HepG2 (cell line): ENCODE measurements around the gene PLCB1. TPM values are rescaled to one million over a fixed set of nuclear protein-coding genes. Genes with fewer than 3 reads are reported as not detected.

ENCODE experiments used
- ATAC-seq: fragments of 200-7000 bp; cut with Tn5 transposase; 3 replicates; pipeline ENCODE4 v1.9.1; 2020; ENCODE audit warnings: mild to moderate bottlenecking, moderate library complexity
- BruUV-seq: library from RNA; stranded (reverse); fragments of 400-500 nt; replicated peaks from 2 replicates; lab custom pipeline; 2021; lab: Mats Ljungman, UMichigan
- CTCF ChIA-PET: fragments of 300-600 bp; formaldehyde crosslinking; extraction: SDS; loops from one replicate; lab custom pipeline; 2021; ENCODE audit warnings: low total read pairs, inconsistent platforms, low intra/inter-chr PET ratio; lab: Yijun Ruan, JAX
- POLR2A ChIA-PET: fragments of 350-600 bp; sonication (Branson Sonifier 250); formaldehyde crosslinking; loops from one replicate; lab custom pipeline; 2020; ENCODE audit warnings: antibody characterized with exemption, inconsistent platforms; lab: Yijun Ruan, JAX
- DNase-seq: peaks from one replicate; pipeline ENCODE4 v3.0.0-alpha.2; 2015; ENCODE audit warnings: low spot score
- FAIRE-seq: peaks from 3 replicates; lab custom pipeline; 2011; peaks lifted over from hg19 to GRCh38; lab: Jason Lieb, UNC
- H2AFZ ChIP-seq: one replicate; pipeline ENCODE4 v1.6.1; 2011; ENCODE audit warnings: low read length, inconsistent platforms
- H3K27ac ChIP-seq: fragments of 300-600 bp; 3 replicates; pipeline ENCODE4 v1.8.0; 2011; ENCODE audit warnings: mixed run types, mild to moderate bottlenecking, mixed read lengths, low read length, inconsistent platforms; ENCODE audit not compliant: insufficient read depth; ENCODE audit errors: extremely low read length
- H3K27me3 ChIP-seq, 2 experiments: fragments of 200-600 bp in 1 of 2; 2 replicates in 1 of 2; 3 replicates in 1 of 2; pipeline versions ENCODE4 v1.6.0 to v1.8.0; 2011; ENCODE audit warnings: low read length in 2 of 2, mild to moderate bottlenecking in 2 of 2, moderate library complexity in 2 of 2, inconsistent platforms in 1 of 2; ENCODE audit not compliant: insufficient read depth in 2 of 2, control insufficient read depth in 1 of 2
- H3K36me3 ChIP-seq, 2 experiments: fragments of 200-600 bp in 1 of 2; replicated peaks in 1 of 2; 2 replicates in 1 of 2; 3 replicates in 1 of 2; pipeline versions ENCODE4 v1.5.1 to v1.8.0; 2011; ENCODE audit warnings: low read length in 2 of 2, inconsistent platforms in 1 of 2; ENCODE audit not compliant: insufficient read depth in 2 of 2, control insufficient read depth in 1 of 2
- H3K4me1 ChIP-seq: 2 replicates; pipeline ENCODE4 v1.5.1; 2012; ENCODE audit warnings: low read length, inconsistent platforms; ENCODE audit not compliant: insufficient read depth
- H3K4me2 ChIP-seq: 2 replicates; pipeline ENCODE4 v1.6.0; 2011; ENCODE audit warnings: low read depth, low read length, inconsistent platforms
- H3K4me3 ChIP-seq, 3 experiments: fragments of 200-600 bp in 1 of 3; sonication (generic), shearing (Covaris generic) in 1 of 3; replicated peaks in 1 of 3; 2 replicates each; pipeline ENCODE4 v1.5.1; 2011 to 2016; ENCODE audit warnings: low read length in 3 of 3, inconsistent platforms in 2 of 3, low read depth in 2 of 3, mild to moderate bottlenecking in 2 of 3, control low read depth in 1 of 3, mixed read lengths in 1 of 3; ENCODE audit not compliant: insufficient read depth in 1 of 3
- H3K79me2 ChIP-seq: one replicate; pipeline ENCODE4 v1.6.1; 2011; ENCODE audit warnings: low read length, inconsistent platforms; ENCODE audit not compliant: insufficient read depth
- H3K9ac ChIP-seq: 2 replicates; pipeline ENCODE4 v1.6.0; 2011; ENCODE audit warnings: mild to moderate bottlenecking, low read depth, low read length, inconsistent platforms; ENCODE audit not compliant: insufficient read depth
- H3K9me3 ChIP-seq: 2 replicates; pipeline ENCODE4 v1.5.1; 2012; ENCODE audit warnings: mild to moderate bottlenecking, low read length
- H4K20me1 ChIP-seq: 2 replicates; pipeline ENCODE4 v1.6.0; 2011; ENCODE audit warnings: inconsistent platforms, mild to moderate bottlenecking, low read length, moderate library complexity; ENCODE audit not compliant: insufficient read depth
- KLF12 ChIP-seq: sonication (generic); formaldehyde crosslinking; IDR thresholded peaks from 2 replicates; pipeline ENCODE4 v1.4.0; 2020; ENCODE audit warnings: missing genetic modification reagents, borderline replicate concordance
- NR2F6 ChIP-seq, 2 experiments: IDR thresholded peaks; 2 replicates each; pipeline ENCODE4 v1.6.1; 2016; ENCODE audit warnings: antibody characterized with exemption in 1 of 2, mild to moderate bottlenecking in 1 of 2
- RNF2 ChIP-seq: fragments of 450-650 bp; conservative IDR thresholded peaks from 2 replicates; pipeline ENCODE4 v1.6.1; 2016; ENCODE audit warnings: low read depth
- TGIF2 ChIP-seq: IDR thresholded peaks from 2 replicates; pipeline ENCODE4 v1.6.1; 2016; ENCODE audit warnings: control low read depth, missing compliant biosample characterization
- ZNF382 ChIP-seq: sonication (generic); formaldehyde crosslinking; IDR thresholded peaks from 2 replicates; pipeline ENCODE4 v1.5.0; 2020; ENCODE audit warnings: missing genetic modification reagents, mild to moderate bottlenecking, borderline replicate concordance
- ZNF646 ChIP-seq: sonication (generic); formaldehyde crosslinking; IDR thresholded peaks from 2 replicates; pipeline ENCODE4 v1.9.0; 2021; ENCODE audit warnings: mild to moderate bottlenecking, missing genetic modification reagents
- WGBS: methylation state at CpG from one replicate; pipeline ENCODE4 v1.1.6; 2017; ENCODE audit warnings: low lambda C conversion rate; 5-methylcytosine and 5-hydroxymethylcytosine counted together
- in situ Hi-C: cut with HindIII; loops from 2 replicates; pipeline ENCODE4 v1.10.0; 2017; ENCODE audit warnings: low pct_unique_long_range_greater_than_20kb; ENCODE audit not compliant: extremely low pct_ligation_motif_present
- intact Hi-C: fragments of 100-400 bp; cut with micrococcal nuclease; formaldehyde crosslinking; loops from one replicate; pipeline ENCODE4 v1.10.0; 2022; ENCODE audit not compliant: unreplicated experiment
- polyA plus RNA-seq, 8 experiments: library from polyadenylated mRNA; depleted of rRNA in 3 of 8; stranded (reverse) in 7 of 8; unstranded in 1 of 8; fragments of >200 nt; fragmentation: Illumina TruSeq in 4 of 8; extraction: Trizol in 4 of 8; gene quantifications; 2 replicates each; pipeline versions ENCODE4 v1.2.1 to v1.2.3, GENCODE V29; 2011 to 2016; ENCODE audit warnings: low read depth in 4 of 8, missing spikeins in 1 of 8, mixed read lengths in 1 of 8; ENCODE audit not compliant: insufficient read depth in 1 of 8
- total RNA-seq, 5 experiments: library from RNA; depleted of rRNA; stranded (reverse); fragments of >200 nt; fragmentation: Illumina TruSeq; extraction: Trizol; gene quantifications; 2 replicates each; pipeline ENCODE4 v1.2.3, GENCODE V29; 2016; ENCODE audit warnings: low read depth in 1 of 5

The PLCB1 gene
- total and polyA plus RNA-seq, 2 of the 13 experiments (the other 11 are each of a cell fraction or from before 2014, with no cell fraction given), result 42.4 to 55.9 TPM

- TF ChIP-seq TGIF2 (CRISPR knock-in tag), result no peak
- TF ChIP-seq ZNF382 (CRISPR knock-in tag), result no peak
- no peak for TF ChIP-seq NR2F6 (IDR thresholded peaks at IDR 0.05)
- no peak for TF ChIP-seq NR2F6 (CRISPR knock-in tag; IDR thresholded peaks at IDR 0.05)
- no peak for TF ChIP-seq KLF12
- no peak for TF ChIP-seq RNF2
- TF ChIP-seq ZNF646 (CRISPR knock-in tag), result no peak
- CTCF ChIA-PET, result no interaction called here
Measured at GRCh38 chr20:8912096-8912495, 780.0 kb downstream of the PLCB1 start.

More at GRCh38 chr20:8912096-8912495, 780.0 kb downstream of the PLCB1 start:
- ATAC-seq (no peak), DNase-seq (no peak), FAIRE-seq (no peak)
- in situ Hi-C loops (no loop called here), intact Hi-C loops (no loop called here)
- no peaks in the 10 kb centered on the region for H4K20me1 ChIP-seq
- H3K9ac ChIP-seq, result no peak overlapping the region
- no peak overlapping the region for H3K27ac ChIP-seq
- POLR2A ChIA-PET, result no interaction called here
- no peak overlapping the region for H3K4me2 ChIP-seq
- no peaks in the 10 kb centered on the region for H3K27me3 ChIP-seq
- BruUV-seq, result no TSS peak
- no peaks in the 10 kb centered on the region for H3K4me1 ChIP-seq
- no peak overlapping the region for H3K4me3 ChIP-seq
- 2% methylated on average over 3 of the region's 3 CpGs for WGBS
- H2AFZ ChIP-seq, result no peak overlapping the region
- no peaks in the 10 kb centered on the region for H3K79me2 ChIP-seq
- H3K9me3 ChIP-seq, result peaks cover 7% of the 10 kb centered on the region; the same call in 1 of the 2 replicates
- H3K36me3 ChIP-seq, result no peaks in the 10 kb centered on the region
